SK-N-SH (cell line): ENCODE data around the gene PSMC3IP. TPM values are rescaled to one million over a fixed set of nuclear protein-coding genes. Genes with fewer than 3 reads are reported as not detected.
"Not testable (repeated sequence)": the region's sequence is repeated elsewhere in the genome, so short reads cannot be mapped to it uniquely, and the experiment has no call there.

ENCODE experiments used
- CTCF ChIA-PET: fragments of 300-600, 350-600 bp; formaldehyde crosslinking; extraction: SDS; loops from one replicate; lab custom pipeline; 2021; lab: Yijun Ruan, JAX
- POLR2A ChIA-PET: fragments of 350-600 bp; sonication (Branson Sonifier 250); formaldehyde crosslinking; extraction: SDS; loops from one replicate; lab custom pipeline; 2020; ENCODE audit warnings: antibody characterized with exemption, inconsistent platforms; lab: Yijun Ruan, JAX
- DNase-seq: peaks from one replicate; pipeline ENCODE4 v3.0.0; 2012
- H2AFZ ChIP-seq: fragments of 200-600 bp; sonication (generic); 2 replicates; pipeline ENCODE4 v1.8.1; 2016; ENCODE audit warnings: antibody characterized with exemption, mild to moderate bottlenecking, low read depth
- H3F3A ChIP-seq: fragments of 200-600 bp; sonication (generic); replicated peaks from 2 replicates; pipeline ENCODE3; 2016; ENCODE audit warnings: antibody characterized with exemption, mild to moderate bottlenecking; ENCODE audit not compliant: insufficient read depth
- H3K27ac ChIP-seq, 2 experiments: fragments of 200-500 bp in 1 of 2; fragments of 200-600 bp in 1 of 2; sonication (Bioruptor generic) in 1 of 2; sonication (generic), shearing (Covaris generic) in 1 of 2; 2 replicates each; pipeline versions ENCODE4 v1.5.1 to v1.6.1; 2014 to 2016; ENCODE audit warnings: low read depth in 2 of 2, inconsistent platforms in 1 of 2, low read length in 1 of 2, mild to moderate bottlenecking in 1 of 2, mixed read lengths in 1 of 2
- H3K27me3 ChIP-seq: fragments of 200-600 bp; sonication (generic), shearing (Covaris generic); 2 replicates; pipeline ENCODE4 v1.6.1; 2016; ENCODE audit warnings: mixed run types; ENCODE audit not compliant: insufficient read depth
- H3K36me3 ChIP-seq, 2 experiments: fragments of 200-500 bp in 1 of 2; fragments of 200-600 bp in 1 of 2; sonication (Bioruptor generic) in 1 of 2; sonication (generic) in 1 of 2; replicated peaks in 1 of 2; 2 replicates each; pipeline versions ENCODE3 to v1.5.1; 2014 to 2016; ENCODE audit warnings: low read length in 1 of 2, mild to moderate bottlenecking in 1 of 2; ENCODE audit not compliant: insufficient read depth in 2 of 2, control insufficient read depth in 1 of 2
- H3K4me1 ChIP-seq, 2 experiments: fragments of 200-500 bp in 1 of 2; fragments of 200-600 bp in 1 of 2; sonication (Bioruptor generic) in 1 of 2; sonication (generic), shearing (Covaris generic) in 1 of 2; 2 replicates each; pipeline versions ENCODE4 v1.5.1 to v1.6.1; 2014 to 2016; ENCODE audit warnings: low read depth in 1 of 2, low read length in 1 of 2, mixed run types in 1 of 2; ENCODE audit not compliant: insufficient read depth in 2 of 2, control insufficient read depth in 1 of 2
- H3K4me2 ChIP-seq: fragments of 200-600 bp; sonication (generic), shearing (Covaris generic); 2 replicates; pipeline ENCODE4 v1.6.1; 2017; ENCODE audit warnings: mixed run types
- H3K4me3 ChIP-seq, 2 experiments: fragments of 200-500 bp in 1 of 2; fragments of 200-600 bp in 1 of 2; sonication (Bioruptor generic) in 1 of 2; sonication (generic), shearing (Covaris generic) in 1 of 2; 2 replicates each; pipeline versions ENCODE4 v1.5.1 to v1.8.1; 2014 to 2016; ENCODE audit warnings: low read depth in 2 of 2, inconsistent platforms in 1 of 2, low read length in 1 of 2, mild to moderate bottlenecking in 1 of 2, mixed read lengths in 1 of 2, moderate library complexity in 1 of 2
- H3K79me2 ChIP-seq: fragments of 200-600 bp; sonication (generic); 2 replicates; pipeline ENCODE4 v1.8.1; 2017; ENCODE audit warnings: mild to moderate bottlenecking; ENCODE audit not compliant: insufficient read depth
- H3K9ac ChIP-seq: fragments of 200-600 bp; sonication (generic); 2 replicates; pipeline ENCODE4 v1.6.1; 2017; ENCODE audit warnings: mixed run types
- H3K9me2 ChIP-seq: fragments of 200-600 bp; sonication (generic); 2 replicates; pipeline ENCODE4 v1.6.1; 2017; ENCODE audit warnings: mixed run types
- H3K9me3 ChIP-seq: fragments of 200-600 bp; sonication (generic); 2 replicates; pipeline ENCODE4 v1.6.1; 2017; ENCODE audit warnings: mixed run types, mild to moderate bottlenecking, moderate library complexity
- H4K20me1 ChIP-seq: fragments of 200-600 bp; sonication (generic); 2 replicates; pipeline ENCODE4 v1.6.1; 2017; ENCODE audit warnings: mild to moderate bottlenecking, mixed run types; ENCODE audit not compliant: insufficient read depth
- CHD2 ChIP-seq: fragments of 150-350 bp; IDR thresholded peaks from 2 replicates; pipeline ENCODE4 v1.6.1; 2018; ENCODE audit warnings: low read length; ENCODE audit not compliant: partially characterized antibody
- CTCF ChIP-seq: fragments of 200-600 bp; sonication (generic); IDR thresholded peaks from 2 replicates; pipeline ENCODE4 v1.6.1; 2017; ENCODE audit warnings: antibody characterized with exemption, mild to moderate bottlenecking, moderate library complexity
- ELF1 ChIP-seq: IDR thresholded peaks from 2 replicates; pipeline ENCODE4 v1.4.0; 2012
- EZH2phosphoT487 ChIP-seq: fragments of 200-600 bp; sonication (generic); IDR thresholded peaks from 2 replicates; pipeline ENCODE4 v1.6.1; 2017; ENCODE audit warnings: low read depth, mixed run types, mild to moderate bottlenecking, antibody characterized with exemption, moderate library complexity, borderline replicate concordance
- FOSL2 ChIP-seq: IDR thresholded peaks from 2 replicates; pipeline ENCODE4 v1.4.0; 2012; ENCODE audit warnings: low read depth, mild to moderate bottlenecking, moderate library complexity, borderline replicate concordance
- FOXJ3 ChIP-seq: sonication (generic); formaldehyde crosslinking; IDR thresholded peaks from 2 replicates; pipeline ENCODE4 v1.5.1; 2020; ENCODE audit warnings: mild to moderate bottlenecking, missing genetic modification reagents
- FOXM1 ChIP-seq: IDR thresholded peaks from 2 replicates; pipeline ENCODE4 v1.4.0; 2012; ENCODE audit warnings: low read depth, mild to moderate bottlenecking
- GATA2 ChIP-seq: sonication (generic); formaldehyde crosslinking; IDR thresholded peaks from 2 replicates; pipeline ENCODE4 v1.5.0; 2020; ENCODE audit warnings: mild to moderate bottlenecking, missing genetic modification reagents
- IRF3 ChIP-seq: fragments of 150-350 bp; IDR thresholded peaks from 2 replicates; pipeline ENCODE4 v1.6.1; 2016; ENCODE audit warnings: mild to moderate bottlenecking, low read depth, low read length
- JUND ChIP-seq: IDR thresholded peaks from 2 replicates; pipeline ENCODE4 v1.4.0; 2012
- MEF2A ChIP-seq: IDR thresholded peaks from 2 replicates; pipeline ENCODE4 v1.4.0; 2012; ENCODE audit warnings: low read depth, borderline replicate concordance
- MXI1 ChIP-seq: IDR thresholded peaks from 2 replicates; pipeline ENCODE4 v1.6.1; 2012; ENCODE audit warnings: mild to moderate bottlenecking, low read depth, low read length, improper control_type of control experiment
- NRF1 ChIP-seq: IDR thresholded peaks from 2 replicates; pipeline ENCODE4 v1.6.1; 2012; ENCODE audit warnings: low read depth, mild to moderate bottlenecking, low read length
- RAD21 ChIP-seq: IDR thresholded peaks from 2 replicates; pipeline ENCODE4 v1.6.1; 2012; ENCODE audit warnings: mild to moderate bottlenecking, low read length
- RFX5 ChIP-seq: IDR thresholded peaks from 2 replicates; pipeline ENCODE4 v1.6.1; 2012; ENCODE audit warnings: mild to moderate bottlenecking, improper control_type of control experiment, low read length
- SIN3A ChIP-seq: IDR thresholded peaks from 2 replicates; pipeline ENCODE4 v1.6.1; 2012; ENCODE audit warnings: low read depth, mild to moderate bottlenecking, low read length, moderate library complexity, borderline replicate concordance
- USF2 ChIP-seq: fragments of 150-350 bp; IDR thresholded peaks from 2 replicates; pipeline ENCODE4 v1.6.1; 2017; ENCODE audit warnings: antibody characterized with exemption, low read length, low read depth, borderline replicate concordance
- YY1 ChIP-seq: IDR thresholded peaks from 2 replicates; pipeline ENCODE4 v1.4.0; 2012; ENCODE audit warnings: low read depth, mild to moderate bottlenecking
- ZBTB33 ChIP-seq: IDR thresholded peaks from 2 replicates; pipeline ENCODE4 v1.4.0; 2012; ENCODE audit warnings: low read depth, borderline replicate concordance
- WGBS: methylation state at CpG from one replicate; pipeline ENCODE4 v1.1.6; 2017; ENCODE audit warnings: low lambda C conversion rate; 5-methylcytosine and 5-hydroxymethylcytosine counted together
- polyA plus RNA-seq, 3 experiments: library from polyadenylated mRNA; depleted of rRNA; stranded (reverse); fragments of >200 nt; gene quantifications; 2 replicates each; pipeline ENCODE4 v1.2.3, GENCODE V29; 2012

Gene PSMC3IP
- polyA plus RNA-seq, 1 of the 3 experiments (the other 2 are of a cell fraction) = 17.3 TPM

GRCh38 chr17:42612013-42612412 lies 34.5 kb upstream of the PSMC3IP start:
- Histone ChIP-seq H3K9ac (no peak overlapping the region), H3K27me3 (no peaks in the 10 kb centered on the region), H3K4me2 (no peak overlapping the region), H3K9me2 (no peaks in the 10 kb centered on the region), H3K79me2 (peaks cover 36% of the 10 kb centered on the region), H3K27ac (no peak overlapping the region), H2AFZ (no peak overlapping the region), H4K20me1 (peaks cover 8% of the 10 kb centered on the region; the same call in 1 of the 2 replicates), H3K9me3 (no peaks in the 10 kb centered on the region), H3K4me1 (peaks cover 0 to 5% of the 10 kb centered on the region in 2 experiments; a peak in 2 of 4 replicates), H3F3A (peaks cover 7% of the 10 kb centered on the region), H3K36me3 (peaks cover 34 to 41% of the 10 kb centered on the region in 2 experiments), H3K4me3 (no peak overlapping the region)
- ChIA-PET POLR2A (interaction anchor here (1.1 kb wide), 1 partner anchor 42 kb away, joined by 3 read pairs; no protein-coding TSS in a partner anchor), CTCF (interaction anchor here (0.6 to 4.8 kb wide), 4 partner anchors 14 to 66 kb away, joined by 3 to 48 read pairs (median 4); partner anchors contain the start of genes CCR10 and PLEKHH3)
- WGBS = 88% methylated on average over 4 of the region's 4 CpGs
- TF ChIP-seq ELF1 (no peak), JUND (no peak), EZH2phosphoT487 (no peak), NRF1 (no peak), RAD21 (no peak), SIN3A (no peak), ZBTB33 (no peak), YY1 (no peak), CHD2 (no peak), MXI1 (no peak), GATA2 (no peak), FOXJ3 (no peak), MEF2A (no peak), RFX5 (no peak), USF2 (no peak), CTCF (no peak), FOXM1 (no peak), IRF3 (no peak), FOSL2 (no peak)
- DNase-seq = no peak

GRCh38 chr17:42609814-42610801 lies 32.6 kb upstream of the PSMC3IP start:
- Histone ChIP-seq H3K4me3 (peak overlapping the region; percentile 72 to 87), H2AFZ (peak overlapping the region; percentile 86; the same call in 1 of the 2 replicates), H3K27ac (peak overlapping the region; percentile 68 to 91), H3K79me2 (peaks cover 55% of the 10 kb centered on the region), H3K4me2 (peak overlapping the region; percentile 88), H3K36me3 (peaks cover 28 to 33% of the 10 kb centered on the region in 2 experiments), H4K20me1 (peaks cover 26% of the 10 kb centered on the region), H3K9ac (peak overlapping the region; percentile 81)
- ChIA-PET CTCF (interaction anchor here (0.7 to 4.8 kb wide), 6 partner anchors 9 to 68 kb away, joined by 3 to 48 read pairs (median 4); partner anchors contain the start of genes CCR10 and PLEKHH3), POLR2A (interaction anchor here (0.8 to 2.8 kb wide), 5 partner anchors 8 to 71 kb away, joined by 3 to 15 read pairs (median 11); partner anchors contain the start of gene PLEKHH3)
- not testable (repeated sequence) for H3K27me3 ChIP-seq, H3K4me1 ChIP-seq, H3F3A ChIP-seq, H3K9me3 ChIP-seq, H3K9me2 ChIP-seq
- peak; percentile 70 for DNase-seq
- WGBS = 14% methylated on average over 31 of the region's 42 CpGs
